Bronchial smooth muscle cell (primary cell): ENCODE measurements around the gene REG4. TPM values are rescaled to one million over a fixed set of nuclear protein-coding genes. Genes with fewer than 3 reads are reported as not detected.

ENCODE experiments used
- total RNA-seq: library from RNA; depleted of rRNA; stranded (reverse); fragments of >200 nt; gene quantifications from 2 replicates; pipeline ENCODE4 v1.2.1, GENCODE V29; 2014

The REG4 gene
- total RNA-seq = not detected in 2 replicates

DNA sequence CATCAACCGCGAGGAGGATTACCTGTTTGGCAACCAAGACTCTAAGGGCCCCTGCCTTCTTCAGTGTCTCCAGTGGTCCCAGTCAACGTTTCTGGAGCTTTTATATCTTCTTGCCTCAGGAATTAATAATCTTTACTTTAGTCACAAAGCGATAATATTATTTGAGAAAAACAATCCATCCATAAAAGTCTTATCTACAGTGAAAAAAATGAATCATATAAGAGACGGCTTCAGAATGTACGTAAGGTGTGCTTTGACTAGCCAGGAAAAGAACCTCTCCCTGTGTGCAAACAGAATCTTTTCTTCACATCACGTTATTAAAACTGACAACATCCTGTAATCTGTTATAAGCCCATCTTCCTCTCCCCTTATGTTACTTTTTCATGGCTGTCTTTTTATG is at the start of gene REG4:
REG4 (minus strand) TSS at position 74 of the 400 bp plus-strand sequence. CDS start 2,691 bp downstream, outside the sequence.

DNA sequence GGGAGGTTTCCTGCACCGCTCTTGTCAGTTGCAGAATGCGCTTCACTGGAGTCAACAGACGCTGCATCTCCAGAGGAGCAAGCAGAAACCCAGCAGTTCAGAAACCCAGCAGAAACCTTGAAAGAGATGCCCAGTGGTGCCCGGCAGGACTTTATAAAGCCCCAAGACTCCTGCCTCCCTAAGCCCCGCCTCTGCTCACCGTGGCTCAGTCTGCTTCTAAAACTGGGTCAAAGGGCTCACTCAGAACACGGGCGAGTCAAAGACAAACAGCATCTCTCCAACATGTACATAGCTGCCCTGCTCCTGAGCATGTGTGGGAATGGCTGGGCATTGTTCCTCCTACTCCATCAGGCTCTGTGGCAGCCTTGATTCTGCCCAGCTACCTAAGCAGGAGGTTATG is 42.5 kb downstream of the REG4 start, which contains the start of gene HMGCS2:
HMGCS2 (minus strand) TSS at position 128 of the 400 bp plus-strand sequence; CDS start at position 67, 61 bp downstream.

Other genes with a start within 250 kb of the REG4 start
- gene ZNF697, start 163.2 kb downstream of the REG4 start, total RNA-seq = 7.6 and 8.2 TPM in 2 replicates
- 46.8 and 154 TPM in 2 replicates for gene PHGDH, start 99.5 kb downstream of the REG4 start, total RNA-seq
- not detected in 2 replicates for gene HMGCS2, start 42.6 kb downstream of the REG4 start, total RNA-seq
- gene ADAM30, start 85.1 kb upstream of the REG4 start, total RNA-seq = not detected in 2 replicates